ENCODE results near the gene ACTG1. TPM values are rescaled to one million over a fixed set of nuclear protein-coding genes. Genes with fewer than 3 reads are reported as not detected.

Gene ACTG1
- total and polyA plus RNA-seq, 2 of the 13 experiments (the other 11 are each of a cell fraction or from before 2014, with no cell fraction given): 973 to 1,138 TPM

GRCh38 chr17:81519284-81520020, 6.9 kb upstream of the ACTG1 start (continued):
- TF ChIP-seq NPAS2 (CRISPR knock-in tag; IDR thresholded peaks at IDR 0.05; ENCODE audit: borderline replicate concordance) (no peak), ZUFSP (CRISPR knock-in tag; IDR thresholded peaks at IDR 0.05; ENCODE audit: borderline replicate concordance) (no peak), ZBED4 (CRISPR knock-in tag; IDR thresholded peaks at IDR 0.05; ENCODE audit: borderline replicate concordance) (0 out of 2 replicates have a peak, but pooled peaks have one; percentile 17), HNF1A (IDR thresholded peaks at IDR 0.05; ENCODE audit: low read depth) (no peak), HNF1A (CRISPR knock-in tag; IDR thresholded peaks at IDR 0.05; ENCODE audit: borderline replicate concordance) (peak; percentile 36; the same call in 1 of the 2 replicates), ZNF382 (CRISPR knock-in tag; IDR thresholded peaks at IDR 0.05; ENCODE audit: borderline replicate concordance) (no peak), ZNF816 (CRISPR knock-in tag; IDR thresholded peaks at IDR 0.05; ENCODE audit: borderline replicate concordance) (no peak), KAT8 (CRISPR knock-in tag; IDR thresholded peaks at IDR 0.05) (no peak), IRF1 (CRISPR knock-in tag; IDR thresholded peaks at IDR 0.05; ENCODE audit: low read depth) (no peak), HNRNPLL (IDR thresholded peaks at IDR 0.05; ENCODE audit: low read depth, low read length, poor library complexity, severe bottlenecking) (no peak), ELF4 (CRISPR knock-in tag; IDR thresholded peaks at IDR 0.05; ENCODE audit: borderline replicate concordance) (no peak), ZNF124 (CRISPR knock-in tag; IDR thresholded peaks at IDR 0.05) (no peak), MNT (IDR thresholded peaks at IDR 0.05) (no peak)
